H9 (cell line): ENCODE data around the gene ADAT2. TPM values are rescaled to one million over a fixed set of nuclear protein-coding genes. Genes with fewer than 3 reads are reported as not detected.

Source experiments
- DNase-seq: peaks from one replicate; pipeline ENCODE4 v3.0.0-alpha.2; 2017
- H2AFZ ChIP-seq: one replicate; pipeline ENCODE4 v1.6.1; 2013; ENCODE audit warnings: mild to moderate bottlenecking, low read length, control low read depth, moderate library complexity
- H2AK5ac ChIP-seq: 2 replicates; pipeline ENCODE4 v1.6.1; 2013; ENCODE audit warnings: low read length, control low read depth, mixed read lengths; ENCODE audit not compliant: insufficient read length
- H2BK120ac ChIP-seq: one replicate; pipeline ENCODE4 v1.6.1; 2013; ENCODE audit warnings: low read depth, mild to moderate bottlenecking, low read length, control low read depth, inconsistent platforms; ENCODE audit not compliant: poor library complexity, severe bottlenecking
- H2BK12ac ChIP-seq: 2 replicates; pipeline ENCODE4 v1.6.1; 2013; ENCODE audit warnings: low read length, control low read depth, mixed read lengths, low read depth; ENCODE audit not compliant: insufficient read length
- H2BK15ac ChIP-seq: 2 replicates; pipeline ENCODE4 v1.6.1; 2013; ENCODE audit warnings: low read depth, low read length, control low read depth
- H2BK20ac ChIP-seq: one replicate; pipeline ENCODE4 v1.6.1; 2013; ENCODE audit warnings: low read depth, mild to moderate bottlenecking, low read length, control low read depth, inconsistent platforms; ENCODE audit not compliant: poor library complexity, severe bottlenecking
- H2BK5ac ChIP-seq: 2 replicates; pipeline ENCODE4 v1.6.1; 2013; ENCODE audit warnings: low read length, control low read depth, mixed read lengths; ENCODE audit not compliant: insufficient read length
- H3K14ac ChIP-seq: 2 replicates; pipeline ENCODE4 v1.6.1; 2013; ENCODE audit warnings: low read length, control low read depth; ENCODE audit not compliant: insufficient read depth
- H3K18ac ChIP-seq: 2 replicates; pipeline ENCODE4 v1.6.1; 2013; ENCODE audit warnings: low read depth, mild to moderate bottlenecking, mixed read lengths, low read length, control low read depth; ENCODE audit not compliant: insufficient read length
- H3K23ac ChIP-seq: 2 replicates; pipeline ENCODE4 v1.6.1; 2013; ENCODE audit warnings: low read length, control low read depth, mixed read lengths, low read depth; ENCODE audit not compliant: insufficient read length
- H3K23me2 ChIP-seq: 2 replicates; pipeline ENCODE4 v1.6.1; 2013; ENCODE audit warnings: low read depth, mild to moderate bottlenecking, mixed read lengths, low read length, control low read depth; ENCODE audit not compliant: insufficient read length, poor library complexity, severe bottlenecking
- H3K27ac ChIP-seq: 2 replicates; pipeline ENCODE4 v1.5.1; 2013; ENCODE audit warnings: low read length, control low read depth, mixed read lengths, low read depth; ENCODE audit not compliant: insufficient read length
- H3K27me3 ChIP-seq: 2 replicates; pipeline ENCODE4 v1.6.1; 2013; ENCODE audit warnings: low read length, control low read depth, inconsistent platforms; ENCODE audit not compliant: insufficient read depth
- H3K4ac ChIP-seq: 2 replicates; pipeline ENCODE4 v1.6.1; 2013; ENCODE audit warnings: low read depth, mild to moderate bottlenecking, control low read depth, inconsistent platforms, low read length, moderate library complexity
- H3K4me1 ChIP-seq: 2 replicates; pipeline ENCODE4 v1.6.1; 2013; ENCODE audit warnings: low read length, control low read depth, inconsistent platforms; ENCODE audit not compliant: insufficient read depth
- H3K4me2 ChIP-seq: 2 replicates; pipeline ENCODE4 v1.6.1; 2013; ENCODE audit warnings: low read length, control low read depth, mixed read lengths; ENCODE audit not compliant: insufficient read length, insufficient read depth
- H3K56ac ChIP-seq: 2 replicates; pipeline ENCODE4 v1.6.1; 2013; ENCODE audit warnings: low read depth, mild to moderate bottlenecking, mixed read lengths, low read length, control low read depth; ENCODE audit not compliant: insufficient read length
- H3K79me1 ChIP-seq: 2 replicates; pipeline ENCODE4 v1.6.1; 2013; ENCODE audit warnings: low read depth, mild to moderate bottlenecking, moderate library complexity, low read length, control low read depth, inconsistent platforms; ENCODE audit not compliant: insufficient read depth, poor library complexity, severe bottlenecking
- H3K79me2 ChIP-seq: 2 replicates; pipeline ENCODE4 v1.6.1; 2013; ENCODE audit warnings: low read length, control low read depth, inconsistent platforms; ENCODE audit not compliant: insufficient read depth
- H3K9ac ChIP-seq: 2 replicates; pipeline ENCODE4 v1.6.1; 2013; ENCODE audit warnings: low read length, control low read depth, mixed read lengths; ENCODE audit not compliant: insufficient read length; ENCODE audit errors: extremely low read depth
- H3K9me3 ChIP-seq: one replicate; pipeline ENCODE4 v1.6.1; 2013; ENCODE audit warnings: low read depth, low read length, inconsistent platforms; ENCODE audit not compliant: control insufficient read depth
- H3T11ph ChIP-seq: one replicate; pipeline ENCODE4 v1.6.1; 2013; ENCODE audit warnings: mild to moderate bottlenecking, low read length, control low read depth, inconsistent platforms
- H4K20me1 ChIP-seq: one replicate; pipeline ENCODE4 v1.6.1; 2013; ENCODE audit not compliant: control insufficient read depth, insufficient read length, insufficient read depth
- H4K5ac ChIP-seq: 2 replicates; pipeline ENCODE4 v1.6.1; 2013; ENCODE audit warnings: low read depth, mild to moderate bottlenecking, mixed read lengths, low read length, control low read depth; ENCODE audit not compliant: insufficient read length
- H4K8ac ChIP-seq: replicated peaks from 2 replicates; pipeline ENCODE4 v1.6.1; 2013; ENCODE audit warnings: low read length, control low read depth, mixed read lengths, low read depth; ENCODE audit not compliant: insufficient read length
- H4K91ac ChIP-seq: 2 replicates; pipeline ENCODE4 v1.6.1; 2013; ENCODE audit warnings: low read depth, mild to moderate bottlenecking, moderate library complexity, mixed read lengths, low read length, control low read depth; ENCODE audit not compliant: insufficient read length
- H3K27ac Mint-ChIP-seq, 3 experiments: 2 replicates in 2 of 3; 3 replicates in 1 of 3; pipeline ENCODE4 v1.8.0; 2020 to 2021; ENCODE audit warnings: mixed read lengths in 3 of 3, mild to moderate bottlenecking in 1 of 3, moderate library complexity in 1 of 3
- H3K27me3 Mint-ChIP-seq: 2 replicates; pipeline ENCODE4 v1.8.0; 2021; ENCODE audit warnings: low read depth, mild to moderate bottlenecking, moderate library complexity, mixed read lengths
- H3K36me3 Mint-ChIP-seq, 3 experiments: 2 replicates in 2 of 3; 3 replicates in 1 of 3; pipeline ENCODE4 v1.8.0; 2020 to 2021; ENCODE audit warnings: low read depth in 3 of 3, mixed read lengths in 3 of 3; ENCODE audit not compliant: insufficient read depth in 1 of 3
- H3K4me1 Mint-ChIP-seq, 2 experiments: 2 replicates each; pipeline ENCODE4 v1.8.0; 2020; ENCODE audit warnings: mixed read lengths in 2 of 2
- H3K4me3 Mint-ChIP-seq, 2 experiments: 2 replicates in 1 of 2; 3 replicates in 1 of 2; pipeline ENCODE4 v1.8.0; 2020 to 2021; ENCODE audit warnings: mild to moderate bottlenecking in 2 of 2, mixed read lengths in 2 of 2, moderate library complexity in 1 of 2
- H3K9me3 Mint-ChIP-seq, 2 experiments: 2 replicates in 1 of 2; 3 replicates in 1 of 2; pipeline ENCODE4 v1.8.0; 2020; ENCODE audit warnings: mild to moderate bottlenecking in 2 of 2, mixed read lengths in 2 of 2, moderate library complexity in 1 of 2
- WGBS: extraction: QIAGEN DNeasy Blood & Tissue Kit; methylation state at CpG from one replicate; pipeline ENCODE4 v1.1.7; 2013; ENCODE audit warnings: missing lambda C conversion rate, low lambda C conversion rate, mixed read lengths; ENCODE audit not compliant: insufficient read length; ENCODE audit errors: extremely low coverage; 5-methylcytosine and 5-hydroxymethylcytosine counted together
- total RNA-seq: library from RNA; stranded (reverse); gene quantifications from 2 replicates; pipeline ENCODE4 v1.2.1, GENCODE V29; 2021
- TF ChIP-seq, protein P1 (sequence below): fragments of 200-600 bp; sonication (generic); conservative IDR thresholded peaks from 3 replicates; pipeline ENCODE4 v1.8.0; 2021; ENCODE audit warnings: antibody characterized with exemption, mild to moderate bottlenecking

Gene ADAT2
- total RNA-seq, 1 experiment from 2014 or later, result 11.3 TPM

DNA sequence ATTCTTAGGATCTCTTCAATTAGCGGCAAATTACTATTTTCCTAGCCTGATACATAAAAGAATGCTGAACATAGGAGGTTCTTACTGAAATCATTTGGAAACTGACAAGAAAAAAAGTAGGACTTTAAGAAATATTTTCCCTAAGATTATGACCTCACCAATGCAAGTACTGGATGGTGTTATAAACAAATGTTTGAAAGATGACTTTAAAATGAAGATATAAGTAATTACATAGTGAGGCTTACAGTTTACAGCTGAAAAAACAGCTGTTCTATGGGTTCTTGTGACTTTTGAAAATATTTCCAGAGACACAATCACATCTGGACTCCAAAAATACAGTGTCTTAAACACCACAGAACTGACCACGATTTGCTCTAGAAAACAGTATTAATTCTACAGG lies 64.9 kb downstream of the ADAT2 start:
- WGBS, result no CpG with 5 or more reads among the region's 2 CpGs
- H2BK120ac ChIP-seq, result no peak overlapping the region
- H3K79me2 ChIP-seq, result no peaks in the 10 kb centered on the region
- Mint-ChIP-seq H3K4me1 (no peaks in the 10 kb centered on the region), H3K36me3 (no peaks in the 10 kb centered on the region), H3K9me3 (no peaks in the 10 kb centered on the region), H3K27me3 (no peaks in the 10 kb centered on the region), H3K4me3 (no peak overlapping the region), H3K27ac (no peak overlapping the region)
- no peak overlapping the region for H4K5ac ChIP-seq
- no peak overlapping the region for H3K27ac ChIP-seq
- H3K56ac ChIP-seq, result no peak overlapping the region
- no peak overlapping the region for H2AK5ac ChIP-seq
- no peak overlapping the region for H3K4ac ChIP-seq
- TF ChIP-seq, protein P1, sequence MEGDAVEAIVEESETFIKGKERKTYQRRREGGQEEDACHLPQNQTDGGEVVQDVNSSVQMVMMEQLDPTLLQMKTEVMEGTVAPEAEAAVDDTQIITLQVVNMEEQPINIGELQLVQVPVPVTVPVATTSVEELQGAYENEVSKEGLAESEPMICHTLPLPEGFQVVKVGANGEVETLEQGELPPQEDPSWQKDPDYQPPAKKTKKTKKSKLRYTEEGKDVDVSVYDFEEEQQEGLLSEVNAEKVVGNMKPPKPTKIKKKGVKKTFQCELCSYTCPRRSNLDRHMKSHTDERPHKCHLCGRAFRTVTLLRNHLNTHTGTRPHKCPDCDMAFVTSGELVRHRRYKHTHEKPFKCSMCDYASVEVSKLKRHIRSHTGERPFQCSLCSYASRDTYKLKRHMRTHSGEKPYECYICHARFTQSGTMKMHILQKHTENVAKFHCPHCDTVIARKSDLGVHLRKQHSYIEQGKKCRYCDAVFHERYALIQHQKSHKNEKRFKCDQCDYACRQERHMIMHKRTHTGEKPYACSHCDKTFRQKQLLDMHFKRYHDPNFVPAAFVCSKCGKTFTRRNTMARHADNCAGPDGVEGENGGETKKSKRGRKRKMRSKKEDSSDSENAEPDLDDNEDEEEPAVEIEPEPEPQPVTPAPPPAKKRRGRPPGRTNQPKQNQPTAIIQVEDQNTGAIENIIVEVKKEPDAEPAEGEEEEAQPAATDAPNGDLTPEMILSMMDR, result no peak
- H4K20me1 ChIP-seq, result no peaks in the 10 kb centered on the region
- H2BK15ac ChIP-seq, result no peak overlapping the region
- H2BK5ac ChIP-seq, result no peak overlapping the region
- no peaks in the 10 kb centered on the region for H3K23me2 ChIP-seq
- H3K23ac ChIP-seq, result no peak overlapping the region
- H3K14ac ChIP-seq, result no peak overlapping the region
- no peak overlapping the region for H2BK12ac ChIP-seq
- DNase-seq, result no peak
- no peak overlapping the region for H3K4me2 ChIP-seq
- H3K18ac ChIP-seq, result no peak overlapping the region
- H4K8ac ChIP-seq, result no peak overlapping the region
- H3T11ph ChIP-seq, result no peak overlapping the region
- H2AFZ ChIP-seq, result no peak overlapping the region
- no peaks in the 10 kb centered on the region for H3K4me1 ChIP-seq
- H3K79me1 ChIP-seq, result no peaks in the 10 kb centered on the region
- H3K27me3 ChIP-seq, result no peaks in the 10 kb centered on the region
- no peak overlapping the region for H3K9ac ChIP-seq
- H4K91ac ChIP-seq, result no peak overlapping the region
- no peaks in the 10 kb centered on the region for H3K9me3 ChIP-seq
- no peak overlapping the region for H2BK20ac ChIP-seq
